GM21367 (cell line): ENCODE measurements around the gene TSNAX.
A peak's percentile ranks its signal among the peaks of the same experiment; 100 is the strongest.

Experiments used
- ATAC-seq: cut with Tn5 transposase; IDR thresholded peaks from one replicate; pipeline ENCODE4 v1.9.1; 2021; ENCODE audit not compliant: unreplicated experiment

Gene TSNAX

DNA sequence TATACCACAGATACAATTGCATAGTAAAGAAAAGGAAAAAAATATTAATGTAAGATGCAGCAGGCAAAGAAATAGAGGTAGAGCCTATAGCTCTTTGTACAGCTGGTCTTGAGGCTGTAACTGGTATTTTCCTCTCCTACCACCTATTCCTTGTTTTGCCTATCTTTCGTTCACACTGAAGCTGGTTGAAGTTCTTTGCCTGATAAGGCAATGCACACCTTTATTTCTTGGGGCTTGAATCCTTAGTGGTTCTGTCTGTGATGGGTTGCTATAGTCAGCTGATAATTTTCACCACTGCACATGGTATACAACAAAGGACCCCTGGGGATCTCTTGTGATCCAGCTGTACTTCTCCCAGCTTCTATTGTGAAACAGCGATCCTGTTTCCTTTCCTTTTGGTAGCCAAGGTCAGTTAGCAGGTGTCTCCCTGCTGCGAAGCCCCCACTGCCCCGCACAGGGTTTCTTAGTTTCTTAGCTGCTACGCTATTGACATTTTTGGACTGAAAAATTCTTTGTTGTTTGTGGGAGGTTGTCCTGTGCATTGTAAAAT lies 9.9 kb upstream of the TSNAX start:
- no peak for ATAC-seq

DNA sequence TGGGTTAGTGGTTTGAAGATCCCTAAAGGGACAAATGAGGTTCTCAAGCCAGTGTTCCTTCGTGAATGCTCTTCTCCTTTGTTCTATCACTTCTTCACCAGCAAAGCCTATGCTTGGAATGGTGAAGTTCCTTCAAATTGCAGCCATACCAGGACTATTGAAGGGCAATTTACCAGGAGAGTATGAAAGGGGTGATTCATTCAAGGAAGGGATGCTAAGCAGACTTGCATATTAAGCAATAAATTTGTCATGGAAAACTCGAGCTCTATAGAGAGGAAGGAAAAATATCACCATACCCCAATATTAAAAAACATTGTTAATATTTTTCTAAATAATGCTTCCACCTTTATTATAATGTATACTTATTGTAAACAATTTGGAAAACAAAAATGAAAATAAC lies 9.3 kb upstream of the TSNAX start:
- ATAC-seq, result no peak

DNA sequence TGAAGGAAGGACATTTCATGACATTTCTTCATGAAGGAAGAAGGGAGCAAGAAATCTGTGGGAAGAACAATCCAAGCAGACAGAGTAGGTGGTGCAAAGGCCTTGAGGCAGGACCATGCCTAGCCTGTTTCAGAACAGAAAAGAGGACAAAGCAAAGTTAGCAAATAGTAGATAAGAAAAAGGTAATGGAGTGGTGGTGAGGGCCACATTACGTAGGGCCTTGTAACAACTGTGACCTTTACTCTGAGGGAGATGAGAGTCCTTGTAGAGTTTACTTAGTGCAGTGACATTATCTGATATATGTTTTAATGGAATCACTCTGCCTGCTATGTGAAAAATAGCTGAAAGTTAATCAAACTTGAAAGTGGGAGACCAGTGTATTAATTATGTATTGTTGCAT lies 6.4 kb upstream of the TSNAX start:
- ATAC-seq, result no peak

DNA sequence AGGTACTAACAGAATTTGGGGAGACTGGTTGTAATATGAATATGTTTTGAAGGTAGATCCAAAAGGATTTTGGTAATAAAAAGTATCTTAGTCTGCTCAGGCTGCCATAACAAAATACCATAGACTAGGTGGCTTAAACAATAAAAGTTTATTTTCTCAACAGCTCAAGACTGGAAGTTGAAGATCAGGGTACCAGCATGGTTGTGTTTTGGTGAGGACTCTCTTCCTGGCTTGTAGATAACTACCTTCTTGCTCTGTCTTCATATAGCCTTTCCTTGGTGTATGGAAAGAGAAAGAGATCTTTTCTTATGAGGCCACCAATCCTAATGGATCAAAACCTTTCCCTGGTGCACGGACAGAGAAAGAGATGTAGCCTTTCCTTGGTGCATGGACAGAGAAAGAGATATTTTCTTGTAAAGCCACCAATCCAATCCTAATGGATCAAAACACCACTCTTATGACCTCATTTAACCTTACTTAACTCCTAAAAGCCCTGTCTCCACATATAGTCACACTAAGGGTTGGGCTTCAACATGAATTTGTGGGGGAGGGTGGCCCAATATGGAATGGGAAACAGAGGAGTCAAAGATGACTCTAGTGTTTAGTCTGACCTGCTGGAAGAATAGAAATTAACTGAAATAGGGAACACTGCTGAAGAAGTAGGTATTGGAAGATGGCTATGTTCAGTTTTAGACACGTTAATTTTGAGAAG lies 5.4 kb upstream of the TSNAX start:
- no peak for ATAC-seq

DNA sequence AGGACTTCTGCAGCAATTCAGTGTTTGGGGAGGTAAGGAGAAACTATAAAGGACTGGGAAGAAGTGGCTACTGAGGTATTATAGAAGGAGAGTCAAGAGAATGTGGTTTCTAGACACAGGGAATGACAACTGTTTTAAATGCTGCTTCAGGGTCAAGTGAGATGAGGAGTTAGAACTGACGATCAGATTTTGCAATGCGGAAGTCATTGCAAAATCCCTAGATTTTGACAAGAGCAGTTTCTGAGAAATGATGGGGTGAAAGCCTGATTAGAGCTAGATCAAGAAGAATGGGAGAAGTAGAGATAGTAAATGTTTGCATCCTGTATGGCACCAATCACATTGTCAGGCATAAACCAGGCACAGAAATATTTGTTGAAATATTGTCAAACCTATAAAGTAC lies 4.7 kb upstream of the TSNAX start:
- ATAC-seq, result no peak

DNA sequence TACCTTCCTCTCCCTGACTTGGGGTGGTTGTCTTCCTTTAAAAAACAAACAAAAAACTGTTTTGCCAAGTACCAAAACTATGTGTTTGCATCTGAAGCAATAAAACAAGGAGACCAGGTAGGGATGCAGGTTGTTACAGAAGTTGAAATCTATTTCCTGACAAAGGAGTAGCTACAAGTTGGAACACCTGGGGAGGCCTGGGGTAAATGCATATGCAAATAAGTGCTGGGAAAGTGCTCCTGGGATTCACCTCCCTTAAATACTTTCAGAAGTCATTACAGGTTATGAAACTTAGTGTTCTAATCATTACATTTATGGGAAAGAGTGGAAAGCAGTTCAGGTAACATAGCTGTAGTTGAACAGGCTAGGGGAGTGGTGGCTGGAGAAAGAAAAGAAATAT lies 1.9 kb upstream of the TSNAX start:
- ATAC-seq, result no peak

DNA sequence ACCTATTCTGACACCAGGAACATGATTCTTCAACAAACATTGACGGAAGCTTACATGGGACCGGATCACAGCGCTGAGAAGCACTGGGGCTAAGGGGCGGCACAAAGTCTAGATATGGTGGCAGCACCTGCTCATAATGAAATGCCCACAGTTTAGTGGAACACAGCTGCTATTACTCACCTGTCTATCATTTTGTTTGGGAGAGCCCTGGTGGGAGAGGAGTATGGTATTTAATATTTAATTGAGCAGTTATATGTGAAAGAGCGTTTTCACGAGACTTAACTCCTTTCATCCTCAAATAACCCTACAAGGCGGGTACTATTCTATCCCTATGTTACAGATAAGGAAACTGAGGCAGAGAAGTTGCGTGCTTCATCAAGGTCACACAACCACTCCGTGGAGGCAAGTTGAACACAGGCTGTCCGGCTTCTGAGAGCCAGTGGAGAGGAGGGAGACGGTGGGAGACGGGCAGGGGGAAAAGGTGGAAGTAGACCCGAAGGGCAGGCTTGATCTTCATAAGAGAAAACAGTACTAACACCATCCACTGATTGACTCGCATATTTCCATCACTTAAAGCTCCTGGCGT lies 790 bp upstream of the TSNAX start:
- ATAC-seq, result peak; percentile 10

DNA sequence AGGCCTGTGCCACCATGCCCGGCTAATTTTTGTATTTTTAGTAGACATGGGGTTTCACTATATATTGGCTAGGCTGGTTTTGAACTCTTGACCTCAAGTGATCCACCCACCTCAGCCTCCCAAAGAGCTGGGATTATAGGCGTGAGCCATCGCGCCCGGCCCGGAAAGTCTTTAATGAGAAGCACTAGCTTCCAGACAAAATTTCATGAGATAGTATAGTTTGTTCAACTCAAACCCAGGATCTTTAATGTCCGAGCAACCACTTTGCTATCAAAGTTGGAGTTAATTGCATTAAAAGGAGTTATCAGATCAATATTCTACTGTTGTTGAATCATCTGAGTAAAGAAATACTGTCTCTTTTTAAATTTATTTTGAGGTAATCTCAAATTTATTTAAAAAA lies 4.8 kb downstream of the TSNAX start:
- no peak for ATAC-seq

DNA sequence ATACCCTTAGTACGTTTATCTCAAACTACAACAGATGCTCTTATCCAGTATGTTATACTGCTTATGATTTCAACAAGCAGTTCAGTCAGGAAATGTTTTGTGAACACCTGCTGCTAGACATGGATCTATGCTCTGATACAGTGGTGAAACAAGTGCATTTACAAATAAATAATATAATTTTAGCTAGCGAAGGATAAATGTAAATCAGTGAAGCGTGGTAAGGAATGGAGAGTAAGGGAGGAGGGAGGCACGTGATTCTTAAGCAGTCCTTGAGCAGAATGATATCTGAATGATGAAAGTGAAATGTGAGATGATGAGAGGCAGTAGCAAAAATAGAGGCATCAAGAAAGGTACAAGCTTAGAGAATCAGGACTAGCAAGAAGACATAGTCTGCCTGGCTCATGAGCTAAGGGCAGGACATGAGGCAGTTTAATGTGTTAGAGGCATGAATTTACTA lies 6.3 kb downstream of the TSNAX start:
- ATAC-seq, result no peak

DNA sequence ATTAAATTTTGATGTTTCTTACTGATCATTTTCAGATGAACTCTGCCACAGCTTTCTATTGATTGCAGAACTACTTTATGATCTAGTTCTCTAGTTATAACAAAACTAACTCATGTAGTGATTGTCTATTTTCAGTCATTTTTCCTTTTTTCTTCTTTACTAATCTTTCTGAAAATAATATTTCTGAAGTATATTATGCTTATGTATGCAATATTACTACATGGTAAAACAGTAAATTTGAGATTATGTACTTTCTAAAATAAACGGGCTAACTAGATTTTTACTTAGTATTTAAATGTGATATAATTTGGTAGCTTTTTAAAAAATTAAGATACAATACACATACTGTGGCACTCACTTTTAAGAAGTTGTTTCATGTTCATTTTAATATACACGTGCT lies 7.6 kb downstream of the TSNAX start:
- ATAC-seq, result no peak

DNA sequence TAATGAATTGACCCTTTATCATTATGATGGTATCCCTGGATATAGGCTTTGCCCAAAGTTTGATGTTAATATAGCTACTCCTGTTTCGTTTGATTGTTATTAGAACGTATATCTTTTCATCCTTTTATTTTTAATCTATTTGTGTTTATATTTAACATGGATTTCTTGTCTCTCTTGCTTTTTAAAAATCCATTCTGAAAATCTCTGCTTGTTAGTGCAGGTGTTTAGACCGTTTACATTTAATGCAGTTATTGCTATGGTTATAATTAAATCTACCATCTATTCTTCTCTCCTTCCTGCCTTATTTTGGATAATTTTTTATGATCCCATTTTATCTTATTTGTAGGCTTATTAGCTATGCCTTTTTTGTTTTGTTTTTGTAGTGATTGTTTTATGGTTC lies 12.4 kb downstream of the TSNAX start:
- ATAC-seq, result no peak

DNA sequence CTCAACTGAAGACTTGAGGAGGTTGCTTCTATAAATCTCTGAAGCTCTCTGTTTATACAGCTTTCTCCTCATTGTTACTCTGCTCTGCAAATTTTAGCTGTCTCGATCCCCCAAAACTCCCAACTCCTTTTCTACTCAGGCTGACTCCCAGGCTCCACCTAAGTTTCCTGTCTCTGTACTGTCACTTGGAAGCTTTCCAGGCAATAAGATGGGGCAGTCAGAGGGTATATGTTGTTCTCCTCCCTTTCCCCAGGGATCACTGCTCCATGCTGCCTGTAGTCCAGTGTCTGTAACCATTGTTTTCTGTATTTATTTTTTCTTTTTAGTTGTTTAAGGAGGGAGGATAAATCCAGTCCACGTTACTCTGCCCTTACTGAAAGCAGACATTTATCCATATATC lies 13.4 kb downstream of the TSNAX start:
- ATAC-seq, result no peak

DNA sequence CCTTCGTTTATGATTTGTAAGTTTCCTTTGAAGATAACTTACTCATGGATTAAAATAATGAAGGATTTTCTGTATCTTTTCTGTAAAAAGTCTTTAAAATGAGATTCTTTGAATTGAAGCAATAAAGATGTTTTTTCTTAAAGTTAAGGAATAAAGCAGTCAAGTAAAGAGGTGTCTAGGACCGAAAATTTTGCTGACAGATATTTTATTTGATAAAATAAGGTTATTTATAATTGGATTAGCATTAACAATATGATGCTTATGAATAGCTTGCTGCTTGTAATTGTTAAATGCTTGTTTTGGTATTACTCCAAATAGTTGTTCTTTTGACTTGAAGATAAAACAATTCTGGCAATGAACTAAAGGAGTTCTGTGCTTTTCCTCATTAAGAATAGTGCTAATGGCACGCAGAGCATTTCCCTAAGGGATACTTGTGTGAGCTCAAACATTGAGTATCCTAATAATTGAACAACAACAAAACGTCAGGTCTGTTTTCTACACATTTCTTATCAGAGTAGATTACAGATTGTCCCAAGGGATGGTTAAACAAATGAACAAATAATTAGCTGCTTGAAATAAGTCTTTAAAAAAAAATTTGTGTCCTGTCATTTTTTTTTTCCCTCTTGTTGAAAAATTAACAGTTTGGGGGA lies 16.6 kb downstream of the TSNAX start:
- ATAC-seq, result no peak

DNA sequence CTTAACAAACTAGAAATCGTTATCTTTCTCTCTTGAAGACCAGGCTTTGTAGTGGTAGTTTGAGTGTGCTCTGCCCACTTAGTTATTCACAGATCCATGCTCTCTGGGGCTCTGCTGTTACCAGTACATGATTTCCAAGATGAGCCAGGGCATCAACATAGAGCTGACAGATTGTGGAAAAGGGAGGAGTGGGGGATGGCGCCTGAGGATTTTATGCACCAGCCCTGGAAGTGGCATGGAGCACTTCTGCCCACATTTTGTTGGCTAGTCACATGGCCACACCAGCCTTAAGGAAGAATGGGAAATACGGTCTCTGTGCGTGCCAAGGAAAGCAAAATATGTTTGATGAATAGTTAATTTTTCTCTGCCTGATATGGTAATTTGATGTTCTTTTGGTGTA lies 18.2 kb downstream of the TSNAX start:
- ATAC-seq, result no peak

DNA sequence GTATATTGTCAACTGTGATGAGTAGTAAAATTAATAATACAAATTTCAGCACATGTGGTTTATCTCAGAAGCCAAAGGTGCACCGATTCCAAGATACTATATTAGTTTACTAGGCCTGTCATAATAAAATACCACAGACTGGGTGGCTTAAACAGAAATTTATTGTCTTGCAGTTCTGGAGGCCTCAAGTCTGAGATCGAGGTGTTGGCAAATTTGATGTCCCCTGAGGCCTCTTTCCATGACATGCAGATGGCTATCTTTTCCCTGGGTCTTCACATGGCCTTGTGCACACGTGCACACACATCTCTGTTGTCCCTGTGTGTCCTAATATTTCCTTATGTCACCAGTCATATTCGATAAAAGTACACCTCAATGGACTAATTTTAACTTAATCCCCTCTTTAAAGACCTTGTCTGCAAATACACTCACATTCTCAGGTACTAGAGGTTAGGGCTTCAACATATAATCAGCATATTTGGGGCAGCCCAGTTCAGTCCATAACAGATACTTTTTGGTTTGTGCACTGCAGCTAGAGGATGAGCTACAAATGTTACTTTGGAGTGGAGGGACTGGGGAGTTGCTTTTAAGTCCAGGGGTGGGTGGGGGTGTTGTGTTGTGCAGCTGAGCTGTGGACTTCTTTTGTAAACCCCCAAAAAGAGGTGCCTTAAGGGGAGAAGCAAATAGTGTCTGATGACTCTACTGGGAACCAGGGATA lies 21.4 kb downstream of the TSNAX start:
- ATAC-seq, result no peak

DNA sequence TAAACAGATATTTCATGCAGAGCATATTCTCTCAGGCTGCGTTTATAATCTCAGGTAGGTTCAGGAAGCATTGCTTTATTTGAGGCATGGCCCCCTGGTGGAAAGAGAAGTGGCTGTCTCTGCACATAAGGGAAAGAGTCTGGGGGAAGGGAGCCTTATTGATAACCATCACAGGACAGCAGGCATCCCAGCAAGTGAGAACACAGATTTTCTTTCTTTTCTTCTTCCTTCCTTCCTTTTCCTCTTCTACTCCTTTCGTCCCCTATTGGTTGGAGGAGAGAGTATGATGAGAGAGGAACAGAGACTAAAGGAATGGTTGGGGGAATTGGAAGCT lies 21.9 kb downstream of the TSNAX start:
- no peak for ATAC-seq

DNA sequence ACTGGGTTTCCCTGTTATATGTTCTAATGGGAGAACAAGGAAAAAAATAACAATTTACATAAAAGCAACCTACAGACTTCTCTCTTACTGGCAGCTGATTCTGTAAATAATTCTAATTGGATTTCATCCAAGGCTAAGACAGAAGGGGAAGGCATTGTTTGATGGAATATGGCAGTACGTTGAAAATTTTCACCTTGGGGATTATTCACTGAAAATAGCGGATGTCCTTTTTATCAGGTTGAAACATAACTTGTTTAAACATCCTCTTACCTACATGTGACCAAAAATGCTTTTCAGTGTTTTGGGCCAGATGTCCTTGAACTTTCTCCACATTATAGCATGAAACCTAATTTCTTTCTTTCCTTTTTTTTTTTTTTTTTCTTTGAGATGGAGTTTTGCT lies 24.9 kb downstream of the TSNAX start:
- no peak for ATAC-seq

DNA sequence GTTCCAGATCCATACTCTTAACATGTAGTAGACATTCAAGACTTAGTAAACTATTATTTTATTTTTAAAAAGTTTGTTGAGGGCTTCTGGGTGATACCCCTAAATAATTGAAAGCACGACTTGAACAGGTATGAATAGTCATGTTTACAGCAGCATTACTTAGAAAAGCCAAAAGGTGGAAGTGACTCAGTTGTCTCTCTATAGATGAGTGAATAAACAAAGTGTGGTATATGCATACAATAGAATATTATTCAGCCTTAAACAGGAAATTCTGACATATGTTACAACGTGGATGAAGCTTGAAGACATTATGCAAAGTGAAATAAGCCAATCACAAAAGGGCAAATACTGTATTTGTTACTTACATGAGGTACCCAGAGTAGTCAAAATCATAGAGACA lies 26.5 kb downstream of the TSNAX start:
- no peak for ATAC-seq

DNA sequence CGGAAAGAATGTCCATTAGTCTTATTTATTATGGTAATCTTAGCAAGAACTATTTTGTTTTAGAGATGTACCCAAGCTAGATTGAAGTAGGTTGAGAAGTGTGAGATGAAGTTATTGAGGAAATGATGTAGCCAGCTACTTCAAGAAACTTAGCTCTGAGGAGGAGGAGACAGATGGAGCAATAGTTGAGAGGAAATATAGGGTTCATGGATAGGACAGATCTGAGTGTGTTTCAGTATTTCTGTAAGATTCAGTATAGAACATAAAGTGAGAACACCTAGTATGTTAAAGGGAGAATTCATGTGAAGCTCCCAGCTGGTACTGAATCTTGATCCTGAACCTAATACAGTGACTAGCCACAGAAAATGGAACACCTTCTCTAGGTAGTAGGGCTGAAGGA lies 28.9 kb downstream of the TSNAX start:
- no peak for ATAC-seq

DNA sequence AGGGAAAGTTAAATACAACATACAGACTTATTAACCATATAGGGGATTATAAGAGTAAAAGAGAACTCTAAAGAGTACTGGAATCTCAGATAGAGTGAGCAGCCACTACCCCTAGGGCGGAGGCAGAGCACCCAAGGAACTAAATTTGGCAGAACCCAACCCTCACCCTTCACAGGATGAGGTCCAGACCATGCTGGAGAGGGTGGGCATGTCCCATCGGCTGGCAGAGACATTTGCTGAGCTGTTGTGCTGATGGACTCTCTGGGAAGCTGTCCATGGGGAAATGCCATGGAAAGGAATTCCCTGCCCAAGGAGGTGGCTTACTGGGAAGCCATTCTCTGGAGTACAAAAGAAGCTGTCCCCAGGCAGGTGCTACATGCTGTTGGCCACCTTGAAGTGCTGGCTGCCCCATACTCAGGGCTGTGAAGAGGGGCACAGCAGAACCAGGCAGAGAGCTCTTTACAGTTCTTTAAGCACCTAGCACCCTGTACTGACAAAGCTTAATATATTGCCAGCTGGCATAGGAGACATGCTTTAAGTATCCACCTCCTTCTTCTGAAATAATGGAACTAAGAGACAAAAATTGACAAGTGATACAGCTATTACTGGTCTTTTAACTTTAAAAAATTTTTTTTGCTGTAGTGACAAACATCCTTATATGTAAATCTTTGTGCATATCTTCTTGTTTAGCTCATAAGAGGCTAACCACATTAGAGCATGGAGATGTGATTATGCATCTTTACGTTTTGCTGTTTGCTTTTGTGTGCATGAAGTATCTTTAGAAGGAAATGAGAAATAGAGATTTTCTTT lies 29.6 kb downstream of the TSNAX start:
- ATAC-seq, result no peak

DNA sequence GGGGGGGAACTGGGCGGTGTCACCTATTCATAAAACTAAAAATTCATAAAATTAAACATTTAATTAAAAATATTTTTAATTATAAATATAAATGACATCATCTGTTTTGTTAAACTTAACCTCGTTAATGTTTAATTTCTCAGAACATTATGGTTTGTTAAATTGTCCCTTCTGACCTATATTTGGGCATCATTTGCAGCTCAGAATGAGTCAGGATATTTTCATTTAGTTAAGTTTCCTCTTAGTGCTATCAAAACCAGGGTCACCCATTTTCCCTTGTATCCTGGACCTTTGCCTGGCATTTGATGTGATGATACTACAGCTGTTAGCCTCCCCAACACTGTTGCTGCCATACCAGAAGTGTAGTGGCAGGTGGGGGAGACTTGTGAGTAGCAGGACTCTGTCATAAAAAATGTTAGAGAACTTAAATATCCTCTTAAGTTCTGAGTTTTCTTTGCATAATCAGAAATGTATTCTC lies 30.3 kb downstream of the TSNAX start:
- no peak for ATAC-seq
